A549 treated with Mapracorat at 1 μM for 4 hours (cell line): ENCODE data around the gene KCTD15. TPM values are rescaled to one million over a fixed set of nuclear protein-coding genes. Genes with fewer than 3 reads are reported as not detected.

Experiments used
- total RNA-seq: library from RNA; stranded (reverse); fragments of 200-300 nt; extraction: Qiagen RNA extraction; gene quantifications from 5 replicates; pipeline ENCODE4 v1.2.3, GENCODE V29; 2022

Gene KCTD15
- 38.2 to 61.6 TPM (median 60.4 TPM) in 5 replicates for total RNA-seq

DNA sequence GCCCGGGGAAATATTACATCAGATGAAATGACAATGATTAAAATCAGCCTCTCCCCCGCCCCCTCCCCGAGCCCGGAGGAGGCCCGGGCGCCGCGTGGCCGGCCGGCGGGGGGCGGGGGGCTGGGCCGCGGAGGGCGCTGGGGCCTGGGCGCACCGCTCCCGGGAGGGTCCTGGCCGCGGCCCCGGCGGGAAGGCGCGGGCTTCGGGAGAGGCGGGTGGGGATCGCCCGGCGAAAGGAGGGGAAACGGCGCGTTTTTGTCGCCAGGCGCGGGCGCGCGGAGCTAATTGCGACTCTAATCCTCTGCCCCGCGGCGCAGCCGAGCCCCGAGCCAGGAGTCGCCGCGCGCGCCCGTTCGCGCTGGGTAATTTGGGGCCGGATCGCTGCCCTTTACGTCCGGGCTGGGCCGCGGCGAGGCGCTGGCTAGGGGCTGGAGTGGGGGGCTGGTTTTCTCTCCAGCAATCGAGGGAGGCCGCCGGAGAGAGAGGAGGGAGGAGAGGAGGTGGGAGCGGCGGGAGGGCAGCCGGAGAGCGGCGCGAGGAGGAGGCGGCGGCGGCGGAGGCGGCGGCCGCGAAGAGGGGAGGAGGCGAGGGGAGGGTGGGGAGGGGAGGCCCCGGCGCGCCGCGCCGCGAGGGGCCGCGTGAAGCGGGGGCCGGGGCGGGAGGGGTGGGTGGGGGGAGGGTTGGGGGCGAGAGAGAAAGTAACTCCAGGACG, at the start of gene KCTD15:
Gene KCTD15 (plus strand): TSS at position 707 of the 712 bp plus-strand sequence. CDS start 3,585 bp downstream, outside the sequence.

Other genes starting within 250 kb of the KCTD15 start
- gene CHST8, start 174.9 kb upstream of the KCTD15 start, total RNA-seq: 0.13 to 0.27 TPM (median 0.24 TPM) in 3 of 5 replicates, not detected in the others